ENCODE measurements around the gene STARD3. TPM values are rescaled to one million over a fixed set of nuclear protein-coding genes. Genes with fewer than 3 reads are reported as not detected.
A peak's percentile ranks its signal among the peaks of the same experiment; 100 is the strongest.

The STARD3 gene
- total and polyA plus RNA-seq, 2 of the 13 experiments (the other 11 are each of a cell fraction or from before 2014, with no cell fraction given), result 34.6 to 100 TPM

DNA sequence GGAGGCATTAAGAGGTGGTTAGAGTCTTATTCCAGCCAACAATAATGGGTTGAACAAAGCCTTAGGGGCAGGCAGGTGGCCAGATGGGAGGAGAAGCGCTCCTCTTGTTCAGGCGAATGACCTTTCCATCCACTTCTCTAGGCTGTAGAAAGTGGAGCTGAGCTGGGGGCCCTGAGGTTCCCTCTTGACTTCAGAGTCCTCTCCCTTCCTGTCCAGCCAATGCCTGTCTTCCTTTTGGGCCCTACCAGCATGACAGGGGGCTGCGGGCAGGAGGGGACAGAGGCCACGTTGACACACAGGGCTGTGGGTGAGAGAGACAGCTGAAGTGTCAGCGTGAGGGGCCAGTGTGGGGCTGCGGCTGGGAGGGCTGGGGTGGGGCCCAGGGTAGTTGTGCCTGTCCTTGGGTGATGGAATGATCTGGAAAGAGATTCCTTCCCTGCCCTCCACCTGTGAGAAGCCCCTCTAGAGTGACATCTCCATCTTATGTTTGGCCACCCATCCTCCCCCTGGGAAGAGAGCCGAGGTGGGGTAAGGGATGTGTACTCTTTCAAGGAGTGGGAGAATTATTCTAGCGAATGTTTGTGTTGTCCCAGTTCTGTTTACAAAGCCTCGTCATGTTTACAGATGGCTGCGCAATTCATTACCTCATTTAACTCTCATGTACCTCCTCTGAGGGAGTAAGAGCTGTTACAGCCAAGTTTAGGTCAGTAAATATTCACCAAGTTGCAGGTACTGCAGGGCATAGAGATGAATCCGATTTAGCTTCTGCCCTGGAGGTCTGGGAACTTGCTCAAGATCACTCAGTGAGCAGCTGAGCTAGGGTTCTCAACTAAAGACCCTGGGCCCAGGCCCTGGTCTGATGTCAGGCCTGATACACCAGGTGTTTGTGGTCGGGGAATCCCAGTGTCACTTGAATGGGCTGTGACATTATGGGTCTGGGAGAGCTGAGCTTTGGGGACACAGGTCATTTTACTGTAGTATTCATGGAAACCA, 66.3 kb downstream of the STARD3 start (continued):
- TF ChIP-seq, protein P1, sequence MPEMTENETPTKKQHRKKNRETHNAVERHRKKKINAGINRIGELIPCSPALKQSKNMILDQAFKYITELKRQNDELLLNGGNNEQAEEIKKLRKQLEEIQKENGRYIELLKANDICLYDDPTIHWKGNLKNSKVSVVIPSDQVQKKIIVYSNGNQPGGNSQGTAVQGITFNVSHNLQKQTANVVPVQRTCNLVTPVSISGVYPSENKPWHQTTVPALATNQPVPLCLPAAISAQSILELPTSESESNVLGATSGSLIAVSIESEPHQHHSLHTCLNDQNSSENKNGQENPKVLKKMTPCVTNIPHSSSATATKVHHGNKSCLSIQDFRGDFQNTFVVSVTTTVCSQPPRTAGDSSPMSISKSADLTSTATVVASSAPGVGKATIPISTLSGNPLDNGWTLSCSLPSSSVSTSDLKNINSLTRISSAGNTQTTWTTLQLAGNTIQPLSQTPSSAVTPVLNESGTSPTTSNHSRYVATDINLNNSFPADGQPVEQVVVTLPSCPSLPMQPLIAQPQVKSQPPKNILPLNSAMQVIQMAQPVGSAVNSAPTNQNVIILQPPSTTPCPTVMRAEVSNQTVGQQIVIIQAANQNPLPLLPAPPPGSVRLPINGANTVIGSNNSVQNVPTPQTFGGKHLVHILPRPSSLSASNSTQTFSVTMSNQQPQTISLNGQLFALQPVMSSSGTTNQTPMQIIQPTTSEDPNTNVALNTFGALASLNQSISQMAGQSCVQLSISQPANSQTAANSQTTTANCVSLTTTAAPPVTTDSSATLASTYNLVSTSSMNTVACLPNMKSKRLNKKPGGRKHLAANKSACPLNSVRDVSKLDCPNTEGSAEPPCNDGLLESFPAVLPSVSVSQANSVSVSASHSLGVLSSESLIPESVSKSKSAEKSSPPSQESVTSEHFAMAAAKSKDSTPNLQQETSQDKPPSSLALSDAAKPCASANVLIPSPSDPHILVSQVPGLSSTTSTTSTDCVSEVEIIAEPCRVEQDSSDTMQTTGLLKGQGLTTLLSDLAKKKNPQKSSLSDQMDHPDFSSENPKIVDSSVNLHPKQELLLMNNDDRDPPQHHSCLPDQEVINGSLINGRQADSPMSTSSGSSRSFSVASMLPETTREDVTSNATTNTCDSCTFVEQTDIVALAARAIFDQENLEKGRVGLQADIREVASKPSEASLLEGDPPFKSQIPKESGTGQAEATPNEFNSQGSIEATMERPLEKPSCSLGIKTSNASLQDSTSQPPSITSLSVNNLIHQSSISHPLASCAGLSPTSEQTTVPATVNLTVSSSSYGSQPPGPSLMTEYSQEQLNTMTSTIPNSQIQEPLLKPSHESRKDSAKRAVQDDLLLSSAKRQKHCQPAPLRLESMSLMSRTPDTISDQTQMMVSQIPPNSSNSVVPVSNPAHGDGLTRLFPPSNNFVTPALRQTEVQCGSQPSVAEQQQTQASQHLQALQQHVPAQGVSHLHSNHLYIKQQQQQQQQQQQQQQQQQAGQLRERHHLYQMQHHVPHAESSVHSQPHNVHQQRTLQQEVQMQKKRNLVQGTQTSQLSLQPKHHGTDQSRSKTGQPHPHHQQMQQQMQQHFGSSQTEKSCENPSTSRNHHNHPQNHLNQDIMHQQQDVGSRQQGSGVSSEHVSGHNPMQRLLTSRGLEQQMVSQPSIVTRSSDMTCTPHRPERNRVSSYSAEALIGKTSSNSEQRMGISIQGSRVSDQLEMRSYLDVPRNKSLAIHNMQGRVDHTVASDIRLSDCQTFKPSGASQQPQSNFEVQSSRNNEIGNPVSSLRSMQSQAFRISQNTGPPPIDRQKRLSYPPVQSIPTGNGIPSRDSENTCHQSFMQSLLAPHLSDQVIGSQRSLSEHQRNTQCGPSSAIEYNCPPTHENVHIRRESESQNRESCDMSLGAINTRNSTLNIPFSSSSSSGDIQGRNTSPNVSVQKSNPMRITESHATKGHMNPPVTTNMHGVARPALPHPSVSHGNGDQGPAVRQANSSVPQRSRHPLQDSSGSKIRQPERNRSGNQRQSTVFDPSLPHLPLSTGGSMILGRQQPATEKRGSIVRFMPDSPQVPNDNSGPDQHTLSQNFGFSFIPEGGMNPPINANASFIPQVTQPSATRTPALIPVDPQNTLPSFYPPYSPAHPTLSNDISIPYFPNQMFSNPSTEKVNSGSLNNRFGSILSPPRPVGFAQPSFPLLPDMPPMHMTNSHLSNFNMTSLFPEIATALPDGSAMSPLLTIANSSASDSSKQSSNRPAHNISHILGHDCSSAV (CRISPR knock-in tag; IDR thresholded peaks at IDR 0.05; ENCODE audit: borderline replicate concordance), result no peak
- no peak; the same call in 1 of the 2 replicates for TF ChIP-seq TIGD3 (CRISPR knock-in tag; IDR thresholded peaks at IDR 0.05; ENCODE audit: borderline replicate concordance)
- TF ChIP-seq ZXDC (CRISPR knock-in tag; IDR thresholded peaks at IDR 0.05), result no peak
- TF ChIP-seq SPEN (CRISPR knock-in tag; IDR thresholded peaks at IDR 0.05; ENCODE audit: low read depth), result peak; percentile 65; the same call in 1 of the 2 replicates
- no peak; the same call in 1 of the 2 replicates for TF ChIP-seq TCF7 (IDR thresholded peaks at IDR 0.05; ENCODE audit: low read depth)
- no peak for TF ChIP-seq ZNF605 (CRISPR knock-in tag; IDR thresholded peaks at IDR 0.05)
- TF ChIP-seq, protein P2, sequence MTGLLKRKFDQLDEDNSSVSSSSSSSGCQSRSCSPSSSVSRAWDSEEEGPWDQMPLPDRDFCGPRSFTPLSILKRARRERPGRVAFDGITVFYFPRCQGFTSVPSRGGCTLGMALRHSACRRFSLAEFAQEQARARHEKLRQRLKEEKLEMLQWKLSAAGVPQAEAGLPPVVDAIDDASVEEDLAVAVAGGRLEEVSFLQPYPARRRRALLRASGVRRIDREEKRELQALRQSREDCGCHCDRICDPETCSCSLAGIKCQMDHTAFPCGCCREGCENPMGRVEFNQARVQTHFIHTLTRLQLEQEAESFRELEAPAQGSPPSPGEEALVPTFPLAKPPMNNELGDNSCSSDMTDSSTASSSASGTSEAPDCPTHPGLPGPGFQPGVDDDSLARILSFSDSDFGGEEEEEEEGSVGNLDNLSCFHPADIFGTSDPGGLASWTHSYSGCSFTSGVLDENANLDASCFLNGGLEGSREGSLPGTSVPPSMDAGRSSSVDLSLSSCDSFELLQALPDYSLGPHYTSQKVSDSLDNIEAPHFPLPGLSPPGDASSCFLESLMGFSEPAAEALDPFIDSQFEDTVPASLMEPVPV (CRISPR knock-in tag; IDR thresholded peaks at IDR 0.05), result peak; percentile 90; the same call in 1 of the 2 replicates
- no peak for TF ChIP-seq DZIP1 (CRISPR knock-in tag; IDR thresholded peaks at IDR 0.05)
- peak; percentile 76 for TF ChIP-seq KDM6A (CRISPR knock-in tag; IDR thresholded peaks at IDR 0.05; ENCODE audit: low read depth)

Measured in HepG2 (cell line).